PC-9 (cell line): ENCODE measurements around the gene DLGAP1. TPM values are rescaled to one million over a fixed set of nuclear protein-coding genes. Genes with fewer than 3 reads are reported as not detected.
"Not testable (repeated sequence)": the region's sequence is repeated elsewhere in the genome, so short reads cannot be mapped to it uniquely, and the experiment has no call there.

Experiments
- BruUV-seq: library from RNA; stranded (reverse); fragments of 400-500 nt; replicated peaks from 2 replicates; lab custom pipeline; 2021; lab: Mats Ljungman, UMichigan
- CTCF ChIA-PET: fragments of 300-600 bp; sonication (Branson Sonifier 250); formaldehyde crosslinking; loops from one replicate; lab custom pipeline; 2022; ENCODE audit warnings: antibody characterized with exemption; lab: Charles Lee
- POLR2A ChIA-PET: fragments of 300-600 bp; sonication (Branson Sonifier 250); formaldehyde crosslinking; loops from one replicate; lab custom pipeline; 2022; ENCODE audit warnings: antibody characterized with exemption; ENCODE audit not compliant: unreplicated experiment; lab: Charles Lee
- DNase-seq, 2 experiments: peaks; one replicate each; pipeline versions ENCODE4 v3.0.0 to v3.0.0-alpha.2; 2015 to 2022; ENCODE audit warnings: mixed read lengths in 1 of 2
- H2AFZ ChIP-seq: fragments of 200-600 bp; sonication (generic); 2 replicates; pipeline ENCODE4 v1.8.1; 2017; ENCODE audit warnings: antibody characterized with exemption
- H3F3A ChIP-seq: fragments of 200-600 bp; sonication (generic); 2 replicates; pipeline ENCODE4 v1.8.1; 2017; ENCODE audit warnings: antibody characterized with exemption, mild to moderate bottlenecking, low read depth; ENCODE audit not compliant: insufficient read depth
- H3K27ac ChIP-seq: fragments of 200-600 bp; sonication (generic); 2 replicates; pipeline ENCODE4 v1.6.1; 2016; ENCODE audit warnings: mixed run types
- H3K27me3 ChIP-seq: fragments of 200-600 bp; sonication (generic); 2 replicates; pipeline ENCODE4 v1.6.1; 2016; ENCODE audit warnings: low read depth, mixed run types; ENCODE audit not compliant: insufficient read depth
- H3K36me3 ChIP-seq: fragments of 200-600 bp; sonication (generic); 2 replicates; pipeline ENCODE4 v1.6.1; 2016; ENCODE audit warnings: low read depth, mixed run types
- H3K4me1 ChIP-seq: fragments of 200-600 bp; sonication (generic); replicated peaks from 2 replicates; pipeline ENCODE4 v1.6.1; 2016; ENCODE audit warnings: mixed run types; ENCODE audit not compliant: insufficient read depth
- H3K4me2 ChIP-seq: fragments of 200-600 bp; sonication (generic); 2 replicates; pipeline ENCODE4 v1.6.1; 2017; ENCODE audit warnings: mixed run types
- H3K4me3 ChIP-seq: fragments of 200-600 bp; sonication (generic); 2 replicates; pipeline ENCODE4 v1.6.1; 2016; ENCODE audit warnings: mixed run types
- H3K79me2 ChIP-seq: fragments of 200-600 bp; sonication (generic); 2 replicates; pipeline ENCODE4 v1.6.1; 2017; ENCODE audit warnings: low read depth, mixed run types
- H3K9me2 ChIP-seq: fragments of 200-600 bp; sonication (generic); 2 replicates; pipeline ENCODE4 v1.8.1; 2017; ENCODE audit warnings: mild to moderate bottlenecking; ENCODE audit not compliant: insufficient read depth
- H3K9me3 ChIP-seq: fragments of 200-600 bp; sonication (generic); 2 replicates; pipeline ENCODE4 v1.8.1; 2016; ENCODE audit warnings: low read depth; ENCODE audit not compliant: insufficient read depth
- H4K20me1 ChIP-seq: fragments of 200-600 bp; sonication (generic); 2 replicates; pipeline ENCODE4 v1.8.1; 2017; ENCODE audit not compliant: insufficient read depth
- CTCF ChIP-seq: fragments of 200-600 bp; sonication (generic); conservative IDR thresholded peaks from 2 replicates; pipeline ENCODE4 v1.6.1; 2017; ENCODE audit warnings: mixed run types, antibody characterized with exemption, mild to moderate bottlenecking, moderate library complexity
- EZH2 ChIP-seq: fragments of 200-600 bp; sonication (generic); IDR thresholded peaks from 2 replicates; pipeline ENCODE4 v1.8.0; 2017; ENCODE audit warnings: antibody characterized with exemption, low read depth
- intact Hi-C: fragments of 100-400 bp; cut with micrococcal nuclease; formaldehyde crosslinking; loops from one replicate; pipeline ENCODE4 v1.10.0; 2022; ENCODE audit not compliant: unreplicated experiment
- total RNA-seq: library from RNA; stranded (reverse); gene quantifications from 2 replicates; pipeline ENCODE4 v1.2.3, GENCODE V29; 2021

Gene DLGAP1
- total RNA-seq, 1 experiment from 2014 or later, result not detected

GRCh38 chr18:3603421-3604234 is 851.5 kb downstream of the DLGAP1 start:
- CTCF ChIA-PET, result interaction anchor here (0.6 to 2.1 kb wide), 4 partner anchors 9 to 149 kb away, joined by 3 to 16 read pairs (median 4); no protein-coding TSS in a partner anchor
- peaks cover 55% of the 10 kb centered on the region for H3K79me2 ChIP-seq
- TSS peak; percentile 68 for BruUV-seq

GRCh38 chr18:3601106-3601755 is 853.9 kb downstream of the DLGAP1 start:
- H3K4me3 ChIP-seq, H2AFZ ChIP-seq, H3K36me3 ChIP-seq, BruUV-seq, H3K9me2 ChIP-seq, DNase-seq, H4K20me1 ChIP-seq, CTCF ChIA-PET, intact Hi-C loops, H3K9me3 ChIP-seq, H3K27me3 ChIP-seq: not testable (repeated sequence)
- Histone ChIP-seq H3F3A (peaks cover 80% of the 10 kb centered on the region), H3K4me1 (peaks cover 46% of the 10 kb centered on the region), H3K79me2 (peaks cover 56% of the 10 kb centered on the region), H3K27ac (peak overlapping the region; percentile 100), H3K4me2 (peak overlapping the region; percentile 96)
- POLR2A ChIA-PET, result interaction anchor here (0.6 kb wide), 2 partner anchors 14 to 350 kb away, joined by 3 to 4 read pairs; no protein-coding TSS in a partner anchor

More at GRCh38 chr18:3603421-3604234, 851.5 kb downstream of the DLGAP1 start:
- H3K4me2 ChIP-seq, result peak overlapping the region; percentile 96
- 0 out of 2 replicates have a peak, but pooled peaks cover 11% of the 10 kb centered on the region for H3K36me3 ChIP-seq
- POLR2A ChIA-PET, result interaction anchor here (0.5 to 2.5 kb wide), 25 partner anchors 8 to 452 kb away, joined by 3 to 63 read pairs (median 5); no protein-coding TSS in a partner anchor
- H3K9me3 ChIP-seq, result no peaks in the 10 kb centered on the region
- intact Hi-C loops, result loop anchor here (1.0 kb wide), 4 partner anchors 8 to 63 kb away; no protein-coding TSS in a partner anchor
- H3K27me3 ChIP-seq, result no peaks in the 10 kb centered on the region
- peaks cover 77% of the 10 kb centered on the region for H3F3A ChIP-seq
- H3K9me2 ChIP-seq, result no peaks in the 10 kb centered on the region
- H4K20me1 ChIP-seq, result no peaks in the 10 kb centered on the region
- no peak overlapping the region for H2AFZ ChIP-seq
- DNase-seq, result peak; percentile 67 to 96
- peak overlapping the region; percentile 72 for H3K4me3 ChIP-seq
- TF ChIP-seq EZH2 (no peak), CTCF (no peak)
- H3K27ac ChIP-seq, result peak overlapping the region; percentile 100
- peaks cover 37% of the 10 kb centered on the region for H3K4me1 ChIP-seq

GRCh38 chr18:3599861-3600260 is 855.2 kb downstream of the DLGAP1 start:
- H3K27ac ChIP-seq, result peak overlapping the region; percentile 38

More at GRCh38 chr18:3599861-3600260, 855.2 kb downstream of the DLGAP1 start:
- intact Hi-C loops, result loop anchor here (10.0 kb wide), 1 partner anchor 195 kb away; no protein-coding TSS in a partner anchor
- H3K79me2 ChIP-seq, result peaks cover 48% of the 10 kb centered on the region
- H3F3A ChIP-seq, result peaks cover 80% of the 10 kb centered on the region
- H3K4me2 ChIP-seq, result no peak overlapping the region
- no peaks in the 10 kb centered on the region for H4K20me1 ChIP-seq
- CTCF ChIA-PET, result no interaction called here
- H3K9me2 ChIP-seq, result no peaks in the 10 kb centered on the region
- no peaks in the 10 kb centered on the region for H3K36me3 ChIP-seq
- no peak overlapping the region for H2AFZ ChIP-seq
- H3K27me3 ChIP-seq, result no peaks in the 10 kb centered on the region
- H3K4me3 ChIP-seq, result no peak overlapping the region
- peaks cover 58% of the 10 kb centered on the region for H3K4me1 ChIP-seq
- no TSS peak for BruUV-seq
- POLR2A ChIA-PET, result interaction anchor here (0.6 kb wide), 1 partner anchor 24 kb away, joined by 4 read pairs; no protein-coding TSS in a partner anchor
- no peak for DNase-seq
- no peaks in the 10 kb centered on the region for H3K9me3 ChIP-seq
- no peak for TF ChIP-seq EZH2
- no peak for TF ChIP-seq CTCF
